NCI-H2107 (cell line): ENCODE results near the gene ACAN.

ENCODE experiments used
- DNase-seq: peaks from one replicate; lab custom pipeline; 2025; lab: John Stamatoyannopoulos, UW

The ACAN gene

GRCh38 chr15:88843334-88843733 is 40.1 kb downstream of the ACAN start:
- DNase-seq, result no peak

- DNase-seq, result no peak
These were observed 41.6 kb downstream of the ACAN start for GRCh38 chr15:88844749-88845386.

- DNase-seq, result no peak
These were observed 42.4 kb downstream of the ACAN start for GRCh38 chr15:88845616-88846015.

- no peak for DNase-seq
These were observed 43.9 kb downstream of the ACAN start for GRCh38 chr15:88847144-88847543.

GRCh38 chr15:88848203-88848602 is 45.0 kb downstream of the ACAN start:
- no peak for DNase-seq

DNA sequence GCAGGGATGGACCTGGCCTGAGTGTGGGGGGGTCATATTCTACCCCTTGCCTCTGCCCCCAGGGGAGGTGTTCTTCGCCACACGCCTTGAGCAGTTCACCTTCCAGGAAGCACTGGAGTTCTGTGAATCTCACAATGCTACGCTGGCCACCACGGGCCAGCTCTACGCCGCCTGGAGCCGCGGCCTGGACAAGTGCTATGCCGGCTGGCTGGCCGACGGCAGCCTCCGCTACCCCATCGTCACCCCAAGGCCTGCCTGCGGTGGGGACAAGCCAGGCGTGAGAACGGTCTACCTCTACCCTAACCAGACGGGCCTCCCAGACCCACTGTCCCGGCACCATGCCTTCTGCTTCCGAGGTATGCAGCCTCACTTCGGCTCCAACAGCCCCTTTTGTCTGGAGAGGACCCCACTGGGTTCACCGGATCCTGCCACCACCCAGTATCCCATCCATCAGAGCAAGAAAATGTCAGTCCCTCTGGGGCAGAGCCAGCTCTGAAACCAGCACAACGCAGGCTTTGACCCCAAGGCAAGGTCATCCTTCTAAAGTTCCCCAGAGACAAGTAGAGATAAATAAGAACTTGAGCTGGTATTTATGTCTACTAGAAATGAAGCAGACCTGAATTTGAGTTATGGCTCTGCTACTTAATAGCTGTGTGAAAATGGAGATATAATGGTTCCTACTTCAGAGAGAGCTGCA is 46.3 kb downstream of the ACAN start:
- no peak for DNase-seq

GRCh38 chr15:88852476-88852875 is 49.2 kb downstream of the ACAN start:
- no peak for DNase-seq

DNA sequence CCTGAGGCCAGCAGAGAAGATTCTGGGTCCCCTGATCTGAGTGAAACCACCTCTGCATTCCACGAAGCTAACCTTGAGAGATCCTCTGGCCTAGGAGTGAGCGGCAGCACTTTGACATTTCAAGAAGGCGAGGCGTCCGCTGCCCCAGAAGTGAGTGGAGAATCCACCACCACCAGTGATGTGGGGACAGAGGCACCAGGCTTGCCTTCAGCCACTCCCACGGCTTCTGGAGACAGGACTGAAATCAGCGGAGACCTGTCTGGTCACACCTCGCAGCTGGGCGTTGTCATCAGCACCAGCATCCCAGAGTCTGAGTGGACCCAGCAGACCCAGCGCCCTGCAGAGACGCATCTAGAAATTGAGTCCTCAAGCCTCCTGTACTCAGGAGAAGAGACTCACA is 55.7 kb downstream of the ACAN start:
- no peak for DNase-seq

DNA sequence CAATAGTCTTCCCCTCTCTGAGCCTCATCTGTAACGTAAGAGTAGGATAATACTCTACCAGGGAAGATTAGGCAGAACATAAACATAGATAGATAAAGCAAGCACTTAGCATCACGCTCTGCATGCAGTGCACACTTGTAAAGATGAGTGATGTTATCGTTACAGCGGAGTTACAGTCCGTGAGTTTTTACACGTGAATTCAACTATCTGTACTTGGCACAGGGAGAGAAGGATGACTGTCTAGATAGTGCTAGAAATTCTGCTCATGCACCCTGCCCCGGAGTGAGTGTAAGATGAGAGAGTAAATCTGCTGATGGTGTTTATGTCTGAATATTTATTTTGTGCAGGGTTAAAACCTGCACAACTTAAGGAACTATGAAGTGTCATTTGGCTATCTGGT is 56.3 kb downstream of the ACAN start:
- no peak for DNase-seq

DNA sequence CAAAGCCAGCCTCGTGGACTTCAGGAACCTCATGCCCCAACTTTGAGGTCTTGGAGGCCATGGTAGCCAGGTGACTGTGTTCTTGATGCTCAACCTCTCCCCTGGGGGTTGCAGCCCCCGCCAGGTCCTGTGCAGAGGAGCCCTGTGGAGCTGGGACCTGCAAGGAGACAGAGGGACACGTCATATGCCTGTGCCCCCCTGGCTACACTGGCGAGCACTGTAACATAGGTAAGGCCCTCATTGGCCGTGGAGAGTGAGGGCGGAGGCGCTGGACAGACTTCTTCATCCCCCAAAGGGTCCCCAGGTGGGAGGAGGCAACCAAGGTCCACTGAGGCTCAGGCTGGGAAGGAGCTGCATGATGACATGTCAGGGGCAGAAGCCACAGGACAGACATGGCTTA is 57.0 kb downstream of the ACAN start:
- DNase-seq, result no peak

- DNase-seq, result no peak
These were observed 60.2 kb downstream of the ACAN start for GRCh38 chr15:88863412-88863811.

DNA sequence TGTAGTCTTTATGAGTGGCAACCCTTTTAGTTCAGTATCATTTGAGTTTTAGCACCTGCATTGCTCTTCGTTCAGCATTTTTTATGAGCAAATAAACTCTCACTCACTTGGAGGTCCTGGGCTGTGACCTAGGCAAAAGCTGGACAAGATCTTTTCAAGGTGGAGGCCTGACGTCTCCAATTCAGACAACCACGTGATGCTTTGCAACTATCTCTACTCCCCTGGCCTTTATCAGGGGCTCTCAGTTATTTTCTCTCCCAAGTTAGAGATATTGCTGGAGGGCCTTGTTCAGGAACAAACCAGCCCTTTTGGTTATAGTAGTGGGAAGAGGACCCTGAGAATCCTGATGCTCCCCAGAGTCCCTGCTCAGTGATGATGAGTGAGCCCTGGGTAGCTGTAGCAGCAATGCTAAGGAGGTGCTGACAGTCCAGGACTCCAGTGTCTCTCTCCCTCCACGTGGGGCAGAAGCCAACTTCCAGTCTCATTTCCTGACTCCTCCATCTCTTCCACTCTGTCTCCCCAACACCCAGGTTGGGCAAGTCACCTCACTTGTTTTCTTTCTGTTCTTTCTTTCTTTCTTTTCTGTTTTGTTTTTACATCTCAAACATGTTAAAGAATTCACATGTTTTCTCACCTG is 61.7 kb downstream of the ACAN start:
- no peak for DNase-seq

DNA sequence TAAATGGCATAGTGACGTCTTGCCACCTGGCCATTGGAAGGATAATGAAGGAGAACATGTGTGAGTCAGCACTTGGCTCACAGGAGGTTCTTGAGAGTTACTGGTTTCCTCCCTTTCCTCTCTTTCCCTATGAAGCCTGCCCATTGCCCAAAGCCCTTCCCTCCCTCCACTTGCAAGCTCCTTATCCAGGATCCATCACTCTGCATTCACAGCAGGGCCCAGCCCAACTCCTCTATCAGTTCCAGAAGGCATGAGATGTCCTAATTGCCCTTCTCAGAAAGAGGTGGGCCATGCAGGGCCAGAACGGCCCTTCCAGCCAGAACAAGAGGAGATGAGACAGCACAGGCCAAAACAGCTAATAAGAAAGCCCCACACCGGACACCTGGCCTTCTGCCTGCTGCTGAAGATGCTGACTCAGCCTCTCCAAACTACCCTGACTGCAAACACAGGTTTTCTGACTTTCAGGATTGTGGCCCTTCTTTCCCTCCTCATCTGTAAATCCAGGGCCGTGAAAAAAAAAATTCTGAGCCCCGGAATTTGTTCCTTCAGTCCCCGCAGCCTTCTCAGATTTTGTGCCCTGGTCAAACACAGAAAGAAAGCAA is 62.4 kb downstream of the ACAN start:
- no peak for DNase-seq

GRCh38 chr15:88866295-88866881 is 63.2 kb downstream of the ACAN start:
- DNase-seq, result no peak

GRCh38 chr15:88871313-88871712 is 68.1 kb downstream of the ACAN start:
- DNase-seq, result no peak

DNA sequence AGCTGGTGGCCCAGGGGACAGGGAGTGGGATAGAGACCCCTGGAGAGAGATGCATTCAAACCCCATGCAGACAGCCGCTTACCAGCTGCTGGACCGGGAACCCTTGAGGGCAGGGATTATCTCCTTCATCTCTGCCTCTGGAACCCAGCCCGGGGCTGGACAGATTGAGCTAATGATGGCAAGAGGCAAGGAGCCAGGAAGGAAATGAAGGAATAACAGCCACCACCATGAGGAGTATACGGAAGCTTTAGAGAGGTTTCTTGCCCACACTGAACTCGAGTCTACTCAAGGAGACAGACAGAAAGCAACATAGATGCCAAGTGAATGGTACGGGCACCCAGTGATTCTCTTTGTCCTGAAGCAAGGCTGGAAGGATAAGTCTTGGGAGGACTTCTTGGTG is 68.9 kb downstream of the ACAN start:
- no peak for DNase-seq

GRCh38 chr15:88872706-88873105 is 69.5 kb downstream of the ACAN start:
- DNase-seq, result no peak

DNA sequence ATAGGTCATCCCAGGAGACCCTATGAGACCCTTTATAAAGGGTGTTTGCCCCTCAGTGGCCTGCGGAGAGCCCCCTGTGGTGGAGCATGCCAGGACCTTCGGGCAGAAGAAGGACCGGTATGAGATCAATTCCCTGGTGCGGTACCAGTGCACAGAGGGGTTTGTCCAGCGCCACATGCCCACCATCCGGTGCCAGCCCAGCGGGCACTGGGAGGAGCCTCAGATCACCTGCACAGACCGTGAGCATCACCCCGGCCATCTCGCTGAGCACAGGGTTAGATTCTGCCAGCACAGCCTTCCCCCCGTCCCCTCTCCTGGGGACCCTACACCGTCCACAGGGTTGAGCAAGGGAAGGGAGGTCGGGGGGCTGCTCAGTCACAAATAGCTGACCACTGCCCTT is 70.5 kb downstream of the ACAN start:
- no peak for DNase-seq

- no peak for DNase-seq
These were observed 71.0 kb downstream of the ACAN start for GRCh38 chr15:88874275-88874674.

DNA sequence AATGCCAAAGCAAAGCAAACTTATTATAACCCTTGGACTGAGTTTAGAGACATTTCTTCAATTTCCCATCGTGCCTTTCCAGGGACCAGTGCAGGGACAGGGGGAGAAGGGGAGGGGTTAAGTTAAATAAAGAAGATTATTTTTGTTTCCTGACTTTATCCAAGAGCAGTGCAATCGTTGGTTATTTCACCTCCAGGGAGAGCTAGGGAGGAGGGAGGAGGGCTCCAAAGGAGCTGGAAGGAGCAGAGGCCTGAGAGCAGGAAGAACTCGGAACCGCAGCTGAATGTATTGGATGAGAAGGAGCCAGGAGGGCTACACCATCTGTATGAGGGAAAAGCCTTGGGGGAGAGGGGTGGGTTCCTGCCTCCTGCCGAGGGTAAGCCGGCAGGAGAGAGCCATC is 71.4 kb downstream of the ACAN start:
- DNase-seq, result no peak

DNA sequence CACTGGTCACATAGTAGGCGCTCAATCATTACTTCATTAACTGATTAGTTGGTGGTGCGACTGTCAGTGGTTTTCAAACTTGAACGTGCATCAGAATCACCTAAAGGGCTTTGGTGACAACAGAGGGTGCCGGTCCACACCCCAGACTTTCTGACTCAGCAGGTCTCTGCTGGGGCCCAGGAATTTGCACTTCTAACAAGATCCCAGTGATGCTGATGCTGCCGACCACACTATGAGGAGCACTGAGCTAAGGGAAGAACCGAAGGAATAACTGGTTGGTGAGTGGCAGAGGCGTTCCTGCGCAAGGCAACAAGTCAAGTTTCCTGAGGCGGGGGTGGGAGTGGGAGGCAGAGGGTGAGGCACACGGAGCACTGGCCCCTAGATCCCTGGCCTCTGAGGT is 73.3 kb downstream of the ACAN start:
- no peak for DNase-seq

- no peak for DNase-seq
These were observed 74.2 kb downstream of the ACAN start for GRCh38 chr15:88877415-88877814.

DNA sequence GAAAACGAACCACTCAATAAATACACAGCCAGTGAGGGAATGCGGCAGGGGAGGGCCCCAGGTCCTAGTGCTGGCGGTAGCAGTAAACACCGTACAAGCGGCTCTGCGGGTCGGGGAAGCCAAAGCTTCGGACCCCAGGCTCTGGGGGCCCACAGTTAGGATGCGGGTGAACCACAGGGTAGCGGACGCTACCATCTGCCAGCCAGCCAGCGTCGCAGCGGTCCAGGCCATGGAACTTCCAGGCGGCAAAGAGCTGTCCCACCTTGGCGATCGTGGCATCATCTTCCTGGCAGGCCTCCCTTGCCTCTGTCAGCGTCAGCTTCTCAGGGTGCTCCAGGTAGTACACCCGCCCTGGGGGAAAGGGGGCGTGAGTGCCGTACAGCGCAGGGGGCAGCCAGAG is 74.7 kb downstream of the ACAN start:
- DNase-seq, result no peak
